ENCODE data around the gene KRT16.
A peak's percentile ranks its signal among the peaks of the same experiment; 100 is the strongest.

KRT16 gene

DNA sequence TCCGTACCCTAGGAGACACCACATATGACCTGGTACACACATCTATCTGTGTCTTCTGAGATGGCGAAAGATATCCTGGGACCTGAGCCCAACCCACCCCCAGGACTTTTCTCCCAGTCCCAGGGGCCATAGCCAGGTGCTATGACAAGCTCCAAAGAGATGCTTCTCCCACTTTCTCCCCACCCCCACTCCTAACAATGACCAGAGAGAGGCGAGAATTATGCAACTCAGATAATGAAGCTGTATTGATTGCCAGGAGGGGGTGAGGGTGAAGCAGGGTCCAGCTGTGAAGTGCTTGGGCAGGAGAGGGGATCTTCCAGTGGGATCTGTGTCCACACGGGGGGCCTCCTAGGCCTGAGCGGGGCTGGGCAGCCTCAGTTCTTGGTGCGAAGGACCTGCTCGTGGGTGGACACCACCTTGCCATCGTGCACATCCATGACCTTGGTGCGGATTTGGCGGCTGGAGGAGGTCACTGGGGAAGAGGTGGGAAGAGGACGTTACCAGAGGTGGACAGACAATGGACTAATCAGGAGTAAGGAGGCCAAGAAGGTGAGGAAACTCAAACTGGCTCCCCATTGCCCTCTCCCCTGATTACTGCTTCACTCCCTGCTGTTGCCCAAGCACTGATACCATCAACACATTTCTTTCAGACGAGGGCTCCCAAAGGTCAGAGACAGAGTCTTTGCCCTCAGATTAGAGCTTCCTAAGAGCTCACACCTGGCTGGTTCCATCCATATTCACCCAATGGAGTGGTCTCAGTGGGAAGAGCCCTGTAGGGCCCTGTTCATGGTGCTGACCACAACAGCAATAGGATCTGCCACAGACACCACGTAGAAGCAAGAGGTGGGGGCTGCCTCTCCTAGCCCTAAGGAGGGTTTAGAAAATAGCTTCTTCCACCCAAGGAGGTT is 30.3 kb downstream of the KRT16 start:
- DNase-seq, result peak; percentile 2

DNA sequence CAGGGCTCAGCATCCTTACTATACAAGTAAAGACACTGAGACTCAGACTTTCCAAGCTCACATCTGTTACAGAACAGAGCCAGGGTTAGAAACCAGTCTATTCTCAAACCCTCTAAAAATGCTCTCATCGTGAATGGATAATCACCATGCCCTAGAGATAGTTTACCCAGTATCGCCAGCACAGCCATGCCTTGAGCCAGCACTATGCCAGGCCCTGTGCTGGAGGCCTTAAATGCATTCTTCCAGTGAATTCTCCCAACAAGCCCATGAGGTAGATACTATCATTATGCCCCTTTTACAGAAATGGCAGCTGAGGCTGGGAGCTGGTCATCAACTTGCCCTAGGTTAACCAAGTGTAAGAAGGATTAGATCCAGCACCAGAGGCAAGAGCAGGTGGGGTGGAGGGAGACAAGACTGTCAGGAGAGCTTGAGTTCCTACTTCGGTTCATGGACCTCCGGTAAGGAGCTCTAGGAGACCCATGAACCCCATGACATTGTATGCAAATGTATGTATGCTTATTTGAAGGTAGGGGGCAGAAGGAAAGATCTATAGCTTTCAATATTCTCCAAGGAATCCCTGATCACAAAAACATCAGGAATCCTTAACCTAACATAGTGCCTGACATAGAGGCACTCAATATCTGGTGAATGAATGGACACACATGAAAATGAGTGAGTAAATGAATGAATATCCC is 31.1 kb downstream of the KRT16 start:
- DNase-seq, result no peak

DNA sequence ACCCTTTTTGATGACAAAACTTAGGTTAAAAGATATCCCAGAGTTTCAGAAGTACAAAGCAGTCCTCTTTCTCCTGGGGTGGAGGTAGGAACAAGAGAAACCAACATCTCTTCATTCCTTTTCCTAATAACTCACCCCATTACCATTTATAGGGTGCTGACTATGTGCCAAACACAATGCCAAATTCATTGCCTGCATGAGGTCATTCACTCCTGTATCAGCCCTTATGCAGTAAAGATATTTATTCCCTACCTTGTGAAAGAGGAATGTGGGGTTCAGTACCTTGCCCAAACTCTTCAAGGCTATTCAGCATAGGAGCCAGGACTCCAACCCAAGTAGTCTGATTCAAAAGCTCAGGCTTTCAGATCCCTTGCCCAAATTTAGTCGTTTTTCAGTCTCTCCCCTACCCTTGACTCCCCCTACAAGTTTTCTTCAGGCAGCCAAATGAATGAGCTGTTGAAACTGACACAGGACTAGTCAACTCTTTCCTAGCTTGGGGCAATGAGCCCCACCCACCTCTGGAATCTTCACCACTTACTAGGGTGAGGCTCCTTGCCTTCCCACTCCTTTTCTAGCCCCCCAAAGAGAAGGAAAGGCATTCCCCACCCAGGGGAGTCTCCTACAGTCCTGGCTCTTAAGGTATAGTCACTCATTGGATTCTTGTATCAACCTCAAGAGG is 31.7 kb downstream of the KRT16 start:
- no peak for DNase-seq

DNA sequence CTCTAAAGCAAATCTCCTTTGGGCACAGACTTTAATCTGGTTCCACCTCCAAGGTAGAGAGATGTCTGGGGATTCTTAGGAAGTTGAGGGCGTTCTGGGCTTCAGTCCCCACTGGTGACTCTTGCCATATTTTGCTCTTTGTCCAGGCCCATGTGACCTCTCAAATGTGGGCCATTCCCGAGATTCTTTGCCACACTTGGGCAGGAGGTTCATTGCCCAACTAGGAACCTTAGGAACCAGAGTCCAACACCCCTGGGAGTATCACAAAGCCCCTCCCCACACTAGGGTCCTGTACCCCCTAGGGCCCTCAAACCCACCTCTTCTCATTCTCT is 32.4 kb downstream of the KRT16 start:
- no peak for DNase-seq

DNA sequence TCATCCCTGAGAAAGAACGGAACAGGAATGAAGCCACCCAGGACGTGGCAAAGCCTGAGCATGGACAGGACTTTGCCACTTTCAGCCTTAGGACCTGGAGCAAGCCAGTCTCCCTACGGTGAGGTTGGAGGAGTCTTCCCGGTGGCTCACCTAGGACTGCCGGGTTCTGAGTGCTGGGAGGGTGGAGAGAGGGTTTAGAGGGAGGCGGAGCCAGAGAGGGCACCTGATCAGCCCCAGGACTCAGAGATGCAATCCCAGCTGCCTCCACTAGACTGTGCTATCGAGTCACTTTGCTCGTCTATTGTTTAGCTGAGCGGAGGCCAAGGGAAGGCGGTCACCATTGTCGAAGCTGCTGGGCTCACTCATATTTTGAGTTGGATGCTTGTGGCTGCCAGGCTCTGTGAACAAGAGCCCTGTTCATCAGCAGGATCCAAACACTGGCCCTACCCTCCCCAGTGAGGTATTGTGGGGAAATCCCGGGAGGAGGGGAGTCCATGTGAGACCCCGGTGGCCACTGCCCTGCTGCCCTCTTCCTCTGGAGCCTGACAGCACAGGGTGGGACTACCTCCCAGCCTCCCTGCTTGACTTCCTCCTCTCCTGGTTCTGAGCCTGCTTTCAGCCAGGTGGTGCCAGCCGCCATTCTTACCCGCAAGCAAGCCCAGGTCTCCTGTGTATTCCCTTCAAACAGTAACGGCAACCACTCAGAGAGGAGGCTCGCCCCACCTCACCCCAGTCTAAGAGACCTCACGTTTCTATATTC is 32.9 kb downstream of the KRT16 start:
- peak; percentile 91 for DNase-seq

DNA sequence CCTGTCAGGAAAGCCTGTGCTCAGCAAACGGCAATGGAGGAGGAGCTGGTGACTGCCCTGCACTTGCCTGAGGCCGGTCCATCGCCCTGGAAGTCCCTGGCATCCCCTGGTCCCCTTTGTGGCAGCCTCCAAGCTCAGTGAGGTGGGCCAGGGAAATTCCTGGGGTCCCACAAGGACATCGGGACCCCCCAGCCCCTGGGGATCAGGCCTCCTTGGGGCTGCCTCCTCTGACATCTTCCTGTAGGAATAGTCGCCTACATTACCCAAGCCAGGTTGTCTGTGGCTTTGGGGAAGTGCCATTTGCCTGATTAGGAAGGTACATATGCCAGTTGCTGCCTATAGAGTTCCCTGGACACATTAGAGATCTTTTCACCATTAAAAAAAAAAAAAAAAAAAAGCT is 33.6 kb downstream of the KRT16 start:
- DNase-seq, result no peak

DNA sequence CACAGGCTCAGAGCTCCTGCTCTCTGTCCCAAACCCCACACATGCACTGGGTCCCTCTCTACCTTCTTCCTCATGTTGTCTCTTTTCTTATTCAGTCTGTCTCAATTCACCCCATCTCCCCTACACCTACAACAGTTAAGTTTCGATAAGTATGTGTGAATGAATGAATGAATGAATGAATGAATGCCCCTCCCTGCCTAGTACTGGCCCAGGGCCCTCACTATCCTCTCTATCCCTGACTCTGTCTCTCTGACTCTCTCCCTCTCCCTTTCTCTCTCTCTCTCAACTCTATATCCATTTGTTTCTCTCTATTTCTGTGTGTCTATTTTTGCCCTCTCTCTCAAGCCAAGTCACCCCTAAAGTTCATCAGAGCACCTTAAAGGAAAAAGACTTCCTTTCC is 34.0 kb downstream of the KRT16 start:
- DNase-seq, result no peak

DNA sequence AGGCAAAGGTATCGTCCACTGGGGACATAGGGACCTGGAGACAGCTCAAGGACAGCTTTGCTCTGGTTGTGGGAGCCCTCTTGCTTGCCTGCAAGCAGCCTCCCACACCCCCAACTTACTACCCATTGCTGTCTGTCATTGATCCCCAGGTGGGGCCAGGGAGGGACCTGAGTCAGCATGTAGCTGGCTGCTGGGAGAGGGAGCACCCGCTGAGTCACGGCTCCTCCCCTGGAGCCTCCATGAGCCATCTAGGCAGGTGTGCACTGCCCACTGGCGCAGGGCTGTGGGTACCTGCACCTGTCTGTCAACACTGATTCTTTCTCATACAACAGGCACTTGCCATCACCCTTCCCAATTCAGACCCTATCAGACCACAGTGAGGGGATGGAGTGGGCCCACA is 35.8 kb downstream of the KRT16 start:
- peak; percentile 68 for DNase-seq

DNA sequence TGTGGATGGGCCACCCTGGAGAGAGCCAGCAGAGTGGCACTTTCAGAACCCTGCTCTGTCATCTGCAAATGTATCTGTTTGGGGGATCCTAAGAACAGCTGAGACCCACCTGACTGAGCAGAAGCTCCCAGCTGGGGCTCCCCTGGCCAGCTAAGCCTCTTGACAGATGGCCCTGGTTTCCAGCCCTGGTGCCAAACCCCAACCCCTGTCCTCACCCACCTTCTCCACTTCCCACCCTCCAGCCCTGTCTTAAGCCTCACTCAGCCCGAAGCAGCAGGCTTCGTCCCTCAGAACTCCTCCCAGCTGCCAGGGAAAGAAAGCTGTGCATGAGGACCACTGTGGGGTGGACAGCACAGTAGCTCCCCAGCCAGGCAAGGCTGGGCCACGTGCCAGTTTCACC is 37.2 kb downstream of the KRT16 start:
- no peak for DNase-seq

DNA sequence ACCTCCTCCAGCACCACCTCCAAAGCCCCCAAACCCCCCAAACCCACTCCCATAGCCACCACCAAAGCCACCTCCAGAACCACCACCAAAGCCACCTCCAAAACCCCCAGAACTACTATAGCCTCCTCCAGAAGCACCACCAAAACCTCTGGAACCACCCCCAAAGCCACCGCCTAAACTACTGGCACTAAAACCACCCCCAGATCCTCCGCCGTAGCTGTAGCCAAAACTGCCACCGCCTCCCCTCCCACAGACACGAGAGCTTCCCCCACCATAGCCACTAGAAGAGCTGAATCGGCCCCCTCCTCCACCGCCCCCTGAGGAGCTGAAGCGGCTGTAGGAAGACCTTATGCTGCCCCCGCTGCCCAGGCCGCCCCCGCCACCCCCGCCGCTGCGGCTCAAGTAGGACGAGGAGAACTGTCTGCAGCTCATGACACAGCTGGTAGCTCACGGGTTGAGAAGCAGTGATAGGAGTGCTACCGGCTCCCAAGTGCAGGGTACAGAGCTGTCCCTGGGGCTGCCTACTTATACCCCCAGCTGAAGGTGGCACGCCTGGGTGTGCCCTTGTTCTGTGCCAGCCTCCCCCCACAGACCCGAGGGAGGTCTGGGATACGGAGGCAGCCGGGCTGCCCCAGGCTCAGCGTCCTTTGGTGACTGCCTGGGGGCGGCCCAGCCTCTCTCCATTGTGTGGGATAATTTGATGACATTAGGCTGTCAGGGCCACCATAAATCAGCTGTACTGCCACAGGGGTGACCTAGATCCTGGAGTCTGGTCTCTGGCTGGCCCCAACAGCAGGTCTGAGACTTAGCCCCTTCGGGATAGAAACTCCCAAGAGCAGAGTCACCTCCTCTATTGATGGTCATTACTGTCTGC is 40.8 kb downstream of the KRT16 start, which contains the start of gene KRT9:
TSS of gene KRT9 (minus strand) at position 499 of the 874 bp plus-strand sequence. CDS start at position 432, 67 bp downstream.
- DNase-seq, result peak; percentile 73

DNA sequence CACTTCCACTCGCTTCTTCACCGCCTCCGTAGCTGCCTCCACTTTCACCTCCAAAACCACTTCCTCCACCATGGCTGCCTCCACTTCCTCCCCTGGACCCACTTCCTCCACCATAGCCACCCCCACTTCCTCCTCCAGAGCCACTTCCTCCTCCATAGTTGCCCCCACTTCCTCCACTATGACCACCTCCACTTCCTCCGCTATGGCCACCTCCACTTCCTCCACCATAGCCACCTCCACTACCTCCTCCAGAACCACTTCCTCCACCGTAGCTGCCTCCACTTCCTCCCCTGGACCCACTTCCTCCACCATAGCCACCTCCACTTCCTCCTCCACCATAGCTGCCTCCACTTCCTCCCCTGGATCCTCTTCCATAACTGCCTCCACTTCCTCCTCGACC is 45.2 kb downstream of the KRT16 start:
- no peak for DNase-seq

DNA sequence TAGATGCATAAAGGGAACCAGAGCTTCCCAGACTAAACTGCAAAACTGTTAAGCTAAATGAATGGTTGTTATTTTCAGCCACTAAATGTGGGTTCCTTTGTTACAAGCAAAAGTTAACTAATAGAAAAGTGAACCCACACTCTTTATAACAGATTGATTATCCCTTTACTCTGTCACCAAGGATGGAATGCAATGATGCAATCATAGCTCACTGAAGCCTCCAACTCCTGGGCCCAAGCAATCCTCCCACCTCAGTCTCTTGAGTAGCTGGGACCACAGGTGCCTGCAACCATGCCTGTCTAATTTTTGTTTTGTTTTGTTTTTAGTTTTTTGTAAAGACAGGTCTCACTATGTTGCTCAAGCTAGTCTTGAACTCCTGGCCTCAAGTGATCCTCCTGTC is 47.2 kb downstream of the KRT16 start:
- no peak for DNase-seq

DNA sequence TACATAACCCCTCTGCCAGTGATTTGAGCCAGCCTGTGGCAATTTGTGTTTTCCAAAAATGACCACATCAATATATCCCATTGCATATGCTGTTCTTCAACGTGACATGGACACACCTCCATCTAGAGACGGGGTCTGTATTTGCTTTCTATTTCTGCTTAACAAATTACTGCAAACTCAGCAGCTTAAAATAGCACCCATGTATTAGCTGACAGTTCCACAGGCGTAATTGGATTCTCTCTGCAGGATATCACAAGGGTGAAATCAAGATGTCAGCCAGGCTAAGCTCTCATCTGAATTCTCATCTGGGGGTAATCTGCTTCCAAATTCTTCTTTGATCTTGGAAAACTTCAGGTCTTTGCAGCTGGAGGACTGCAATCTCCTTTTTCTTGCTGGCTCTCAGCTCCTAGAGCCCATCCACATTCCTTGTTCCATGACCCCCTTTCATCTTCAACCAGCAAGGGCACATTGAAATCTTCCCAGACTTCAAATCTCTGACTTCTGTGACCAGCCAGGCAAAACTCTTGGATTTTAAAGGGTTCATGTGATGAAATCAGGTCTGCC is 48.9 kb downstream of the KRT16 start:
- DNase-seq, result peak; percentile 34

DNA sequence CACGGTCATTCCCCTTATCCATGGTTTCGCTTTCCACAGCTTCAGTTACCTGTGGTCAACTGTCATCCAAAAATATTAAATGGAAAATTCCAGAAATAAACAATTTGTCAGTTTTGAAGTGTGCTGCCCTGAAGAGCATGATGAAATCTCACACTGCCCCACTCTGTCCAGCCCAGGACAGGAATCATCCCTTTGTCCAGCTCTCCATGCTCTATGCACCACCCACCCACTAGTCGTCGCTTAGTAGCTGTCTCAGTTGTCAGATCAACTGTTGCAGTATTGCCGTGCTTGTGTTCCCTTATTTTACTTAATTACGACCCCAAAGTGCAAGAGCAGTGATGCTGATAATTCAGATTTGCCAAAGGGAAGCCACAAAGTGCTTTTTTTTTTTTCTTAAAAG is 51.0 kb downstream of the KRT16 start:
- DNase-seq, result peak; percentile 37
